ENCODE results near the gene SPOCK1. TPM values are rescaled to one million over a fixed set of nuclear protein-coding genes. Genes with fewer than 3 reads are reported as not detected.

SPOCK1 gene
- total RNA-seq, 1 experiment from 2014 or later, result 4.0 TPM

- Histone ChIP-seq H3K27ac (ENCODE audit: low read depth, low read length, poor library complexity, severe bottlenecking) (no peak overlapping the region), H3K27me3 (replicated peaks; ENCODE audit: insufficient read depth, low read depth, low read length, poor library complexity) (no peaks in the 10 kb centered on the region), H3K9me3 (ENCODE audit: low read depth, low read length, poor library complexity, severe bottlenecking) (no peaks in the 10 kb centered on the region), H3K4me3 (ENCODE audit: low read depth, low read length, poor library complexity, severe bottlenecking) (no peak overlapping the region), H3K36me3 (ENCODE audit: insufficient read depth, low read length, poor library complexity, severe bottlenecking) (no peaks in the 10 kb centered on the region), H3K4me1 (ENCODE audit: insufficient read depth, low read length, poor library complexity, severe bottlenecking) (no peaks in the 10 kb centered on the region)
- intact Hi-C loops (cut with micrococcal nuclease; ENCODE audit: unreplicated experiment), result no loop called here
- POLR2A ChIA-PET (ENCODE audit: low non-redundant PET), result no interaction called here
- no peak for DNase-seq (ENCODE audit: low spot score)
- CTCF ChIA-PET, result no interaction called here
- no TSS peak for BruUV-seq (replicated peaks)
- no peak for TF ChIP-seq EZH2 (IDR thresholded peaks at IDR 0.05; ENCODE audit: borderline replicate concordance, low read depth, low read length, poor library complexity, severe bottlenecking)
- TF ChIP-seq CTCF (conservative IDR thresholded peaks at IDR 0.05; ENCODE audit: low read depth, low read length), result no peak
These were observed 372.3 kb downstream of the SPOCK1 start for GRCh38 chr5:137126829-137127228.

- no peaks in the 10 kb centered on the region for H3K9me3 ChIP-seq (ENCODE audit: low read depth, low read length, poor library complexity, severe bottlenecking)
- no peak for DNase-seq (ENCODE audit: low spot score)
- intact Hi-C loops (cut with micrococcal nuclease; ENCODE audit: unreplicated experiment), result no loop called here
- BruUV-seq (replicated peaks), result no TSS peak
- H3K36me3 ChIP-seq (ENCODE audit: insufficient read depth, low read length, poor library complexity, severe bottlenecking), result no peaks in the 10 kb centered on the region
- CTCF ChIA-PET, result no interaction called here
- H3K4me1 ChIP-seq (ENCODE audit: insufficient read depth, low read length, poor library complexity, severe bottlenecking), result no peaks in the 10 kb centered on the region
- POLR2A ChIA-PET (ENCODE audit: low non-redundant PET), result no interaction called here
- TF ChIP-seq EZH2 (IDR thresholded peaks at IDR 0.05; ENCODE audit: borderline replicate concordance, low read depth, low read length, poor library complexity, severe bottlenecking) (no peak), CTCF (conservative IDR thresholded peaks at IDR 0.05; ENCODE audit: low read depth, low read length) (no peak)
- no peak overlapping the region for H3K4me3 ChIP-seq (ENCODE audit: low read depth, low read length, poor library complexity, severe bottlenecking)
- H3K27ac ChIP-seq (ENCODE audit: low read depth, low read length, poor library complexity, severe bottlenecking), result no peak overlapping the region
- no peaks in the 10 kb centered on the region for H3K27me3 ChIP-seq (replicated peaks; ENCODE audit: insufficient read depth, low read depth, low read length, poor library complexity)
These were observed 376.6 kb downstream of the SPOCK1 start for GRCh38 chr5:137122558-137122957.

GRCh38 chr5:137122075-137122474, 377.1 kb downstream of the SPOCK1 start:
- CTCF ChIA-PET, result no interaction called here
- POLR2A ChIA-PET (ENCODE audit: low non-redundant PET), result no interaction called here
- TF ChIP-seq CTCF (conservative IDR thresholded peaks at IDR 0.05; ENCODE audit: low read depth, low read length), result no peak
- TF ChIP-seq EZH2 (IDR thresholded peaks at IDR 0.05; ENCODE audit: borderline replicate concordance, low read depth, low read length, poor library complexity, severe bottlenecking), result no peak
- no peaks in the 10 kb centered on the region for H3K36me3 ChIP-seq (ENCODE audit: insufficient read depth, low read length, poor library complexity, severe bottlenecking)
- no TSS peak for BruUV-seq (replicated peaks)
- DNase-seq (ENCODE audit: low spot score), result no peak
- no peak overlapping the region for H3K27ac ChIP-seq (ENCODE audit: low read depth, low read length, poor library complexity, severe bottlenecking)
- no peaks in the 10 kb centered on the region for H3K9me3 ChIP-seq (ENCODE audit: low read depth, low read length, poor library complexity, severe bottlenecking)
- no peaks in the 10 kb centered on the region for H3K4me1 ChIP-seq (ENCODE audit: insufficient read depth, low read length, poor library complexity, severe bottlenecking)
- no peak overlapping the region for H3K4me3 ChIP-seq (ENCODE audit: low read depth, low read length, poor library complexity, severe bottlenecking)
- intact Hi-C loops (cut with micrococcal nuclease; ENCODE audit: unreplicated experiment), result no loop called here
- H3K27me3 ChIP-seq (replicated peaks; ENCODE audit: insufficient read depth, low read depth, low read length, poor library complexity), result no peaks in the 10 kb centered on the region

All from A673 (cell line).